ENCODE measurements around the gene ZNF174. TPM values are rescaled to one million over a fixed set of nuclear protein-coding genes. Genes with fewer than 3 reads are reported as not detected.

The ZNF174 gene
- total RNA-seq, 3 donors from 2014 or later (not counting 1 experiment from before 2014, with no cell fraction given) = 3.5 to 9.0 (median 7.5) TPM

DNA sequence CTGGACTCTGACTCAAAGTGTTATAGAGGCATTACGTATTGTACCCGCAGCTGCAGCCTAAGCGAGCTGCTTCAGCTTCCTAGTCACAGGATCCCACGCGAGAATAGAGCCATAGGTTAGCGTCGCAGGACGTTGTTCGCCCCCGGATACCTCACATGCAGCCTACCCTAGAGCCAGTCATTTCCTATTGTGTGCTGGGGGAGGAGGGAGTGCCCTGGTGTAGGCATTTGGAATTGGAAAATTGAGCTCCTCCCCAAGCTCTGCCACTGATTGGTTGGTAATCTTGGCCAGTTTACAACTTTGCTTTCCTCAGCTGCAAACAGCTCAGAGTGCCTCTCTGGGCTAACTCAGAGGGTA is 43.0 kb downstream of the ZNF174 start:
- intact Hi-C loops (cut with micrococcal nuclease) = no loop called here
- H3K4me3 ChIP-seq (ENCODE audit: low read length) = peak overlapping the region; percentile 77
- peaks cover 13% of the 10 kb centered on the region for H3K4me1 ChIP-seq (ENCODE audit: control insufficient read depth, insufficient read depth, low read length)
- ATAC-seq (peak; percentile 45 to 62 (median 49)), DNase-seq (peak in 1 of 2 donors; percentile 63)
- H3K9me3 ChIP-seq (ENCODE audit: control insufficient read depth, insufficient read depth, low read length) = no peaks in the 10 kb centered on the region
- peaks cover 8% of the 10 kb centered on the region for H3K36me3 Mint-ChIP-seq
- peaks cover 4 to 6% of the 10 kb centered on the region in 2 donors for H3K27me3 Mint-ChIP-seq (ENCODE audit: low read depth in 2 of 2)
- H3K27ac ChIP-seq (ENCODE audit: low read length) = peak overlapping the region; percentile 79
- H3K27me3 ChIP-seq (ENCODE audit: control insufficient read depth, insufficient read depth, low read length) = no peaks in the 10 kb centered on the region
- H3K4me3 Mint-ChIP-seq = peak overlapping the region; percentile 99
- H3K36me3 ChIP-seq (ENCODE audit: control insufficient read depth, insufficient read depth, low read length) = peaks cover 5% of the 10 kb centered on the region
- TF ChIP-seq, protein P1, sequence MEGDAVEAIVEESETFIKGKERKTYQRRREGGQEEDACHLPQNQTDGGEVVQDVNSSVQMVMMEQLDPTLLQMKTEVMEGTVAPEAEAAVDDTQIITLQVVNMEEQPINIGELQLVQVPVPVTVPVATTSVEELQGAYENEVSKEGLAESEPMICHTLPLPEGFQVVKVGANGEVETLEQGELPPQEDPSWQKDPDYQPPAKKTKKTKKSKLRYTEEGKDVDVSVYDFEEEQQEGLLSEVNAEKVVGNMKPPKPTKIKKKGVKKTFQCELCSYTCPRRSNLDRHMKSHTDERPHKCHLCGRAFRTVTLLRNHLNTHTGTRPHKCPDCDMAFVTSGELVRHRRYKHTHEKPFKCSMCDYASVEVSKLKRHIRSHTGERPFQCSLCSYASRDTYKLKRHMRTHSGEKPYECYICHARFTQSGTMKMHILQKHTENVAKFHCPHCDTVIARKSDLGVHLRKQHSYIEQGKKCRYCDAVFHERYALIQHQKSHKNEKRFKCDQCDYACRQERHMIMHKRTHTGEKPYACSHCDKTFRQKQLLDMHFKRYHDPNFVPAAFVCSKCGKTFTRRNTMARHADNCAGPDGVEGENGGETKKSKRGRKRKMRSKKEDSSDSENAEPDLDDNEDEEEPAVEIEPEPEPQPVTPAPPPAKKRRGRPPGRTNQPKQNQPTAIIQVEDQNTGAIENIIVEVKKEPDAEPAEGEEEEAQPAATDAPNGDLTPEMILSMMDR (IDR thresholded peaks at IDR 0.05) = no peak
- peaks cover 14 to 18% of the 10 kb centered on the region in 2 donors for H3K4me1 Mint-ChIP-seq
- H3K27ac Mint-ChIP-seq = peak overlapping the region; percentile 93 to 94
- peaks cover 0 to 7% of the 10 kb centered on the region in 2 donors for H3K9me3 Mint-ChIP-seq
- 41% methylated on average over 9 of the region's 10 CpGs for WGBS (ENCODE audit: insufficient coverage)

DNA sequence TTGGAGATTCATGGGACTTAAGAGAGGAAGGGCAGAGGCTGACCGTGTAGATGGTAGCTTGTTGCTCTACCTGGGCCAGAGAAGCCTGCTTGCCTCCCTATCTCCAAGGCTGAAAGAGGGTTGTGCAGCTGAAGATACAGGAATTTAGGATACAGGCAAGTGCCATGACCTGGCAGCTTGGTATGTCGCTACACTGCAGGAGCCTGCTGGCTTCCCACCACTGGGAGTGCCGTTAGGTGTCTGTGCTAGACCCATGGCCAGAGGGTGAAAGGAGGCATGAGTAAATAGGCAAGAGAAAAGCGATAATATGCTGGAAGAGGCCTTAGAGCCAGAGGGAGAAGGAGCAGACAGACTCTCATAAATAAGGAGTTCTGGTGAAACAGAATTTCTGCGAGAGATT is 53.1 kb downstream of the ZNF174 start:
- H3K9me3 Mint-ChIP-seq = no peaks in the 10 kb centered on the region
- peaks cover 2% of the 10 kb centered on the region for H3K36me3 ChIP-seq (ENCODE audit: control insufficient read depth, insufficient read depth, low read length)
- no peak overlapping the region for H3K4me3 ChIP-seq (ENCODE audit: low read length)
- intact Hi-C loops (cut with micrococcal nuclease) = no loop called here
- H3K27ac ChIP-seq (ENCODE audit: low read length) = no peak overlapping the region
- no peaks in the 10 kb centered on the region for H3K27me3 Mint-ChIP-seq (ENCODE audit: low read depth in 2 of 2)
- no peaks in the 10 kb centered on the region for H3K27me3 ChIP-seq (ENCODE audit: control insufficient read depth, insufficient read depth, low read length)
- WGBS (ENCODE audit: insufficient coverage) = 97% methylated on average over 5 of the region's 5 CpGs
- no peaks in the 10 kb centered on the region for H3K36me3 Mint-ChIP-seq
- H3K4me1 ChIP-seq (ENCODE audit: control insufficient read depth, insufficient read depth, low read length) = peaks cover 15% of the 10 kb centered on the region
- peaks cover 13 to 14% of the 10 kb centered on the region in 2 donors for H3K4me1 Mint-ChIP-seq
- H3K27ac Mint-ChIP-seq = peak overlapping the region in 1 of 2 donors; percentile 3
- TF ChIP-seq, protein P1 (IDR thresholded peaks at IDR 0.05) = no peak
- H3K9me3 ChIP-seq (ENCODE audit: control insufficient read depth, insufficient read depth, low read length) = no peaks in the 10 kb centered on the region
- DNase-seq = no peak
- ATAC-seq = no peak
- peak overlapping the region; percentile 2 for H3K4me3 Mint-ChIP-seq

DNA sequence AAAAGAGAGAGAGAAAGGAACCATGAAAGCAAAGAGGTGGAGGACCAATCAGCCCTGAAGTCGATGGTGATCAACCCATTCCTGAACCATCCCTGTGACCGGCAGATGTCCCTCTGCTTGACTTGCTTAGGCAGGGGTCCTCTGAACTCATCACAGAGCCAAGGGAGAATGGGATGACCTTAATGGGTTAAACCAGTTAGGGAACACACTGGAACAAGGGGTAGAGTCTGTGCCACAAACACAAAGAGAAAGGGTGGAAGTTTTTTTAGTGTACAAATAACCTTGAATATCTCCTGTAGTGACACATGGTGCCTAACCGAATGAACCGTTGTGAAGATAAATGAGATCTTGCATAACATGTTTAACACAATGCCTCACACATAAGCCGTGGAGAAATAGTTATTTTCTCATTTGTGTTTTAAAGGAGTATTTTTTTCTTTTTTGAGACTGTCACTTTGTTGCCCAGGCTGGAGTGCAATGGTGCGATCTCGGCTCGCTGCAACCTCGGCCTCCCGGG is 53.7 kb downstream of the ZNF174 start:
- TF ChIP-seq, protein P1 (IDR thresholded peaks at IDR 0.05) = no peak
- H3K27ac Mint-ChIP-seq = peak overlapping the region in 1 of 2 donors; percentile 3
- Histone ChIP-seq H3K36me3 (ENCODE audit: control insufficient read depth, insufficient read depth, low read length) (peaks cover 2% of the 10 kb centered on the region), H3K4me1 (ENCODE audit: control insufficient read depth, insufficient read depth, low read length) (peaks cover 18% of the 10 kb centered on the region), H3K27ac (ENCODE audit: low read length) (no peak overlapping the region), H3K4me3 (ENCODE audit: low read length) (no peak overlapping the region), H3K9me3 (ENCODE audit: control insufficient read depth, insufficient read depth, low read length) (no peaks in the 10 kb centered on the region), H3K27me3 (ENCODE audit: control insufficient read depth, insufficient read depth, low read length) (no peaks in the 10 kb centered on the region)
- no peak for DNase-seq
- ATAC-seq = no peak
- no peaks in the 10 kb centered on the region for H3K36me3 Mint-ChIP-seq
- 90% methylated on average over 10 of the region's 10 CpGs for WGBS (ENCODE audit: insufficient coverage)
- no peak overlapping the region for H3K4me3 Mint-ChIP-seq
- no peaks in the 10 kb centered on the region for H3K27me3 Mint-ChIP-seq (ENCODE audit: low read depth in 2 of 2)
- H3K9me3 Mint-ChIP-seq = no peaks in the 10 kb centered on the region
- H3K4me1 Mint-ChIP-seq = peaks cover 19 to 20% of the 10 kb centered on the region in 2 donors
- intact Hi-C loops (cut with micrococcal nuclease) = no loop called here

Data from natural killer cell (primary cell).